PC-9 (cell line): ENCODE measurements around the gene ZNF629.

Source experiments
- CTCF ChIP-seq: fragments of 200-600 bp; sonication (generic); conservative IDR thresholded peaks from 2 replicates; pipeline ENCODE4 v1.6.1; 2017; ENCODE audit warnings: mixed run types, antibody characterized with exemption, mild to moderate bottlenecking, moderate library complexity
- EZH2 ChIP-seq: fragments of 200-600 bp; sonication (generic); IDR thresholded peaks from 2 replicates; pipeline ENCODE4 v1.8.0; 2017; ENCODE audit warnings: antibody characterized with exemption, low read depth

DNA sequence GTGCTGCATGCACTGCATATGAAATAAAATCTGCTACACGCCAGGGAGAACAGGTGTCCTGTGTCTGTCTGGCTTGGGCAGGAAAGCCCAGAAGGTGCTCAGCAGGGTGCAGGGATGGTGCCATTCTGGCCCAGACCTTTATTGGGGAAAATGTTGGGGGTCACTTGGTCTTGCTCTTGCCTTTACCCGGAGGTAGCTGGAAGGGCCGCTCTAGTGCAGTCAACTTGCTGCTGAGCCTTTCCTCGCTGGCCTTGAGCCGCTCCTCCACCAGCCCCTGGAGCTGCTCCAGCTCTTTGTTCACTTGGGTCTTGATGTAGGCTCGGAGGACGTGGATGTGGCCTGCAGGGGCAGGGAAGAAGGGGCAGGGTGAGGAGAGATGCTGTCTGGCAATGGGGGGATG is 29.7 kb downstream of the ZNF629 start:
- no peak for TF ChIP-seq CTCF
- no peak for TF ChIP-seq EZH2
